GM10248 (cell line): Measurements from ENCODE around the gene EXOC7.

Source experiments
- CTCF ChIA-PET: fragments of 300-600 bp; sonication (Branson Sonifier 250); formaldehyde crosslinking; extraction: SDS; loops from one replicate; lab custom pipeline; 2021; ENCODE audit warnings: antibody characterized with exemption; lab: Yijun Ruan, JAX
- POLR2A ChIA-PET: fragments of 350-650 bp; sonication (Branson Sonifier 250); formaldehyde crosslinking; extraction: SDS; loops from one replicate; lab custom pipeline; 2020; ENCODE audit warnings: antibody characterized with exemption; lab: Yijun Ruan, JAX
- DNase-seq: peaks from one replicate; pipeline ENCODE4 v3.0.0; 2012; ENCODE audit errors: extremely low spot score
- TF ChIP-seq, protein P1 (sequence below): IDR thresholded peaks from 2 replicates; pipeline ENCODE4 v1.5.1; 2012; ENCODE audit warnings: mild to moderate bottlenecking, low read depth; ENCODE audit errors: extremely low read depth, missing control alignments, control extremely low read depth

EXOC7 gene

DNA sequence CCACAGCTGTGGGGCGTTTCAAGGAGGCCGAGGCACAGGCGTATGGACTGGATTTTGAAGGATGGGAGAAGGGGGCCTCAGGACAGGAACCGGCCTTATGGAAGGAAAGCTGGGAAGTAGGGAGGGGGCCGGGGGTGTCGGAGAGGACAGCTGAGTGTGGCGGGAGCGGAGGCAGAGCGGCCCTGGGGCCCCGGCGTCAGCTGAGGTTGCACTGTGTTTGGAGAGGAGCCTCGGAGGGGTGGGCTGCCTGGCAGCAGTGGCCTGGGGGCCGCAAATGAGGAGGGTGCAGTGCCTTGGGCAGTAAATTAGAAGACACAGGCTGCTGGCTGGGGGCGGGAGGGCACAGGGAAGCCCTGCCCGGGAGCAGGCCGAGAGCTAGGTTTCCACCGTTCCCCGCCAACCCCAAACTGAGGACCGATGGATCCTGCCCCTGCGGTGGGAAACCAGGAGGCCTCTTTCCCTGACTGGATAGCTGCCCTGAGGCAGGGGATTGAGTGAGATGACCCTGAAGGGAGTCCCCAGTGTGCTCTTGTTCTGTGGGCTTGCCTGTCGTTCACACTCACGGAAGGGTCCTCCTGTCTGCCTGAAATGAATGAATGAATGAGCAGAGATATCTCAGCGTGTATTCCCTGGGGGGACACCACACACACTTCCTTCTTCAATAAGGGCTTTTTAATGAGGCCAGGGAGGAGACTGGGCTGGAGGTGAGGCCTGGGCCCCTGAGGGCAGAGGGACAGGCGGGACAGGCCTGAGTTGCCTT is 19.0 kb upstream of the EXOC7 start:
- ChIA-PET CTCF (interaction anchor here (1.4 to 15.1 kb wide), 14 partner anchors 10 to 275 kb away, joined by 3 to 337 read pairs (median 8); partner anchors contain the start of gene EXOC7), POLR2A (interaction anchor here (1.2 to 2.1 kb wide), 2 partner anchors 150 to 157 kb away, joined by 5 to 7 read pairs; no protein-coding TSS in a partner anchor)
- DNase-seq, result no peak
- TF ChIP-seq, protein P1, sequence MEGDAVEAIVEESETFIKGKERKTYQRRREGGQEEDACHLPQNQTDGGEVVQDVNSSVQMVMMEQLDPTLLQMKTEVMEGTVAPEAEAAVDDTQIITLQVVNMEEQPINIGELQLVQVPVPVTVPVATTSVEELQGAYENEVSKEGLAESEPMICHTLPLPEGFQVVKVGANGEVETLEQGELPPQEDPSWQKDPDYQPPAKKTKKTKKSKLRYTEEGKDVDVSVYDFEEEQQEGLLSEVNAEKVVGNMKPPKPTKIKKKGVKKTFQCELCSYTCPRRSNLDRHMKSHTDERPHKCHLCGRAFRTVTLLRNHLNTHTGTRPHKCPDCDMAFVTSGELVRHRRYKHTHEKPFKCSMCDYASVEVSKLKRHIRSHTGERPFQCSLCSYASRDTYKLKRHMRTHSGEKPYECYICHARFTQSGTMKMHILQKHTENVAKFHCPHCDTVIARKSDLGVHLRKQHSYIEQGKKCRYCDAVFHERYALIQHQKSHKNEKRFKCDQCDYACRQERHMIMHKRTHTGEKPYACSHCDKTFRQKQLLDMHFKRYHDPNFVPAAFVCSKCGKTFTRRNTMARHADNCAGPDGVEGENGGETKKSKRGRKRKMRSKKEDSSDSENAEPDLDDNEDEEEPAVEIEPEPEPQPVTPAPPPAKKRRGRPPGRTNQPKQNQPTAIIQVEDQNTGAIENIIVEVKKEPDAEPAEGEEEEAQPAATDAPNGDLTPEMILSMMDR, result no peak

DNA sequence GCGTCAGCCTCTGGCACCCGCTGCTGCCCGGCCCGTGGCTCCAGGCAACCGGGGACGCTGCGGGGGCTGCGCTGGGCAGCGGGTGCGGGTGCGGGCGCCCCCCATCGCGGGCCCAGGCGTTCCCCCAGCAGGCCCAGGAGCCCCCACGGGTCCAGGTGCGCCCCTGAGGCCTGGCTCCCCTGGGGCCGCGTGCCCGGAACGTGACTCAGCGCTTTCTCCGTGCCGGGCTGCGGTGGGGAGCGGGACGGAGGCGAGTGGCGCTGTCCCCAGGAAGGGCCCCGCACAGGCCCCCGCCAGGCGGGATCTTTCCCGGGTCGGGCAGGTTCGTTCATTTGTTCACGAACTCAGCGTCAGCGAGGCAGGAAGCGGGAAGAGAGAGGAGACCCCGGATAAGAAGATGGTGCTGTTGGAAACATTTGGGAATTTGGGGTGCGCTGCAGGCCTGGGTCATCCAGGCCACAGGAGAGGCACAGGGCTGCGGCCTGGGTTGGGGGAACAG is 18.4 kb upstream of the EXOC7 start:
- ChIA-PET CTCF (interaction anchor here (1.0 to 15.1 kb wide), 25 partner anchors 10 to 371 kb away, joined by 3 to 337 read pairs (median 7); partner anchors contain the start of gene EXOC7), POLR2A (interaction anchor here (2.1 kb wide), 1 partner anchor 157 kb away, joined by 7 read pairs; no protein-coding TSS in a partner anchor)
- DNase-seq, result no peak

DNA sequence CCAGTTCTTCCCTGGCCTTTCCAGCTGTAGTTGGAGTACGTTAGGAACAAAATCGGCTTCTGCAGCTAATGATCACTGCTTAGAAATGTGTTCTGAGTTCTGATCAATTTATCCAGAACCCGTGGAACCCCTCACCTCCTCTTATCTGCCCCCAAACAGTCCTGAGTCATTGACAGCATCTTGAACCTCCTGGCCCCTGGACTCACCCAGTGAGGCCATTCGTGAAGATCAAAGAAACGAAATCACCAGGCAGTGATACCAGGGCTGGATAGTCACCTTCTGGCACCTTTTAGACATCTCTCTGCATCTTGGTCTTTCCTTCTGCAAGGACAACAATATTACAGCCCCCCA is 17.0 kb upstream of the EXOC7 start:
- CTCF ChIA-PET, result interaction anchor here (0.7 to 15.1 kb wide), 28 partner anchors 10 to 373 kb away, joined by 3 to 337 read pairs (median 6); no protein-coding TSS in a partner anchor

More for the DNA sequence above, 18.4 kb upstream of the EXOC7 start:
- TF ChIP-seq, protein P1, result no peak

DNA sequence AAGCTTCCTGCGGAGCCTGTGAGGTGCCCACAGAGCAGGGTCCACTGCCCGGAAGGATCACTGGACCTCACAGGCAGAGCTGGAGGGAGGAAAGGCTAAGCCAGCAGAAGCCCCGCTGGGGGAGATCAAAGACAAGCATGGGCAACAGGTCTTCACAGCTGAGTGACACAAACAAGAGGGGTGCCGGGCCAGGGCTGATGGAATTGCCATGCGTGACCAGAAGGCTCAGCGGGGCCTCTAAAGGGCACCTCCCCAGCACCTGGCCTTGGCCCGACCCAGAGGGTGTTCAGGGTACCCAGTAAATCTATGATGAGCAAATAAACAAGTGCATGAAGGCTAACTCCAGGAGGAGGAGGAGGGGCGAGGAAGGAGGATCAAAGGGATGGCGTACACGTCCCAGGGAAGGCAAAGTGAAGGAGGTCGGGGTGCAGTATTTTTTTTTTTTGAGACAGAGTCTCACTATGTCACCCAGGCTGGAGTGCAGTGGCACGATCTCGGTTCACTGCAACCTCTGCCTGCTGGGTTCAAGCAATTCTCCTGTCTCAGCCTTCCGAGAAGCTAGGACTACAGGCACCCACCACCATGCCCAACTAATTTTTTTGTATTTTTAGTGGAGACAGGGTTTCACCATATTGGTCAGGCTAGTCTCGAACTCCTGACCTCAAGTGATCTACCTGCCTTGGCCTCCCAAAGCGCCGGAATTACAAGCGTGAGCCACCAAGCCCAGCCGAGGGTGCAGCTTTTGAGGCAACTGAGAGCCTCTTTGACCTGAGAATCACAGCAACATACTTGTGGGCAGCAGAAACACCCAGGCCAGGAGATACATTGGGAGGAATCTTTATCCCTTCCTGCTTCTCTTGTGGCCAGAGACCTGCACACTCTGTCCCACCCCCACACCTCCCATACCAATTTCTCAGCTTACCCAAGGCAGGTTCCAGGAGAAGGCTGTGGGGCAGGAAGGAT is 16.1 kb upstream of the EXOC7 start:
- ChIA-PET POLR2A (no interaction called here), CTCF (interaction anchor here (0.7 to 15.1 kb wide), 17 partner anchors 7 to 266 kb away, joined by 3 to 337 read pairs (median 7); no protein-coding TSS in a partner anchor)
- no peak for DNase-seq
- TF ChIP-seq, protein P1, result no peak

More for the DNA sequence above, 17.0 kb upstream of the EXOC7 start:
- no peak for DNase-seq
- POLR2A ChIA-PET, result no interaction called here
- TF ChIP-seq, protein P1, result no peak

DNA sequence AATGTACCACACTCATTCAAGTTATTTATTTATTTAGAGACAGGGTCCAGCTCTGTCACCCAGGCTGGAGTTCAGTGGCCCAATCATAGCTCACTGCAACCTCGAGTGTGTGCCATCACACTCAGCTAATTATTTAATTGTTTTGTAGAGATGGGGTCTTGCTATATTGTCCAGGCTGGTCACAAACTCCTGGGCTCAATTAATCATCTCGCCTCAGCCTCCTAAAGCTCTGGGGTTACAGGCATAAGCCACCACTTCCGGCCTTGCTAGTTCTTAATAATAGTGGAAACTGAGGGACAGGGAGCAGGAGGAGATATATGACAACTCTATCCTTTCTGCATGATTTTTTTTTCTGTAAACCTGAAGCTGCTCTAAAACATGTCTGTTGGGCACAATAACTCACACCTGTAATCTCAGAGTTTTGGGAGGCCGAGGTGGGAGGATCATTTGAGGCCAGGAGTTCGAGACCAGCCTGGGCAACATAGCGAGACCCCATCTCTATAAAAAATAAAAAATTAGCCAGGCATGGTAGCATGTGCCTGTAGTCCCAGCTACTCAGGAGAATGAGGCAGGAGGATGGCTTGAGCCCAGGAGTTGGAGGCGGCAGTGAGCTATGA is 11.7 kb upstream of the EXOC7 start:
- TF ChIP-seq, protein P1, result no peak
- ChIA-PET CTCF (interaction anchor here (1.1 to 15.1 kb wide), 6 partner anchors 9 to 283 kb away, joined by 3 to 337 read pairs (median 6); no protein-coding TSS in a partner anchor), POLR2A (interaction anchor here (0.7 kb wide), 1 partner anchor 10 kb away, joined by 3 read pairs; no protein-coding TSS in a partner anchor)
- DNase-seq, result no peak

DNA sequence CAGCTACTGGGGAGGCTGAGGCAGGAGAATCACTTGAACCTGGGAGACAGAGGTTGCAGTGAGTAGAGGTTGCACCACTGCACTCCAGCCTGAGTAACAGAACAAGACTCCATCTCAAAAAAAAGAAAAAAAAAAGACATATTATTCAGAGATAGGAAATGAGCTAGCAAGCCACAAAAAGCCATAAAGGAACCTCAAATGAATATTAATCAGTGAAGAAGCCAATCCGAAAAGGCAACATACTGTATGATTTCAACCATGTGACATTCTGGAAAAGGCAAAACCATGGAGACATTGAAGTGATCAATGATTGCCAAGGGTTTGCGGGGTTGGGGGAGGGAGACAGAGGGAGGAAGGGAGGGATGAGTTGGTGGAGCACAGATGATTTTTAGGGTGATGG is 8.4 kb upstream of the EXOC7 start:
- TF ChIP-seq, protein P1, result no peak
- POLR2A ChIA-PET, result no interaction called here
- no peak for DNase-seq
- CTCF ChIA-PET, result interaction anchor here (0.6 to 2.9 kb wide), 7 partner anchors 8 to 191 kb away, joined by 3 to 14 read pairs (median 4); no protein-coding TSS in a partner anchor
